ENCODE results near the gene HCFC1.
A peak's percentile ranks its signal among the peaks of the same experiment; 100 is the strongest.

The HCFC1 gene

DNA sequence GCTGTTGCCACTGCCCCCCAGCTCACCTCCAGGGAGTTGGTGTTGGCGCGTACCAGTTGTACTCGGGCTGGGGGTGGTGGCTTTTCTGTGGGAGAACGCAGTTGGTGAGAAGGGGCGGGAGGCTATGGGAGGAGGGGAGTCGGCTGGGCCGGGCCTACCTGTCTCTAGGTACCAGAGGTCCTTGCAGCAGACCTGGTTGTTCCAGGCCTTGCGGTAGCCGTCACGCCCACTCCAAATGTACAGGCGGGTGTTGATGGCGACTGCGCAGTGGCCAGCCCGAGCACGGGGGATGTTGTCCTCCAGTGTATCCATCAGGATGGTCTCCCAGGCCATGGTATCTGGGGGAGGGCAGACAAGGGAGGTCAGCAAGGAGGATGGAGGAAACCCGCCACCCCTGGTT is 11.5 kb downstream of the HCFC1 start:
- DNase-seq (ENCODE audit: extremely low read depth in 1 of 2, low read depth in 1 of 2), result no peak

DNA sequence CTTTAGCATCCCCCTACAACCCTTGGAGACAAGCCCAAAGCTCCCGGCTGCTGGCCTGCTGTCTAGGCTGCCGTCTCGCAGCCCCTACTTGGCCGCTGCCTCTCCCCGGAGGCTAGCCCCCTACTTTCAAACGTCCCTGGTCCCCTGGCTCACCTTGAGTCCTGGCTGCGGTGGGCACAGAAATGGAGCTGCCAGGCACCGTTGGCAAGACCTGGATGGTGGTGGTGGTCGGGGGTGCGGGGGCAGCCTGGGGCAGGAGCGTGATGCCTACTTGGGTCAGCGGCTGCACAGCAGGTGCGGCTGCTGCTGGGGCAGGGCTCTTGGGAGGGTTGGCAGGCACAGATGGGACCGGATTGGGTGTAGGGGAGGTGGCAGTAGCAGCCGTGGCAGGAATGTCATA is 12.0 kb downstream of the HCFC1 start:
- no peak for DNase-seq (ENCODE audit: extremely low read depth in 1 of 2, low read depth in 1 of 2)

DNA sequence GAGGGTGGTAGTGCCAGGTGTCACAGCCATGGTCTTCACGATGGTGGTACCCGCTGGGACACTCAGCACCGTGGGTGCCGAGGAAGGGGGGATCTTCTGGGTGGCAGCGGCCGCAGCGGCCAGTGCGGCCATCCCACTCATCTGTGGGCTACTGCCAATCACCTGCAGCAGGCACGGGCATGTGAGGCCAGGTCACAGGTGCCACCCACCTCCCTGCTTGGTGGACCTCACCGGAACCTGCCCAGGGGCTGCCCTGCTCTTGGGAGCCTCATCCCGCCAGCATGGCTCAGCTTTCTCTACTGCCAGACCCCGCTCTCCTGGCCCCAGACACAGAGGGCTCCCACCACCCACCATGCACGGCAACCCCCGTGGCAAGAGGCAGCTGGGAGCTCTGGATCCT is 13.0 kb downstream of the HCFC1 start:
- no peak for DNase-seq (ENCODE audit: extremely low read depth in 1 of 2, low read depth in 1 of 2)

DNA sequence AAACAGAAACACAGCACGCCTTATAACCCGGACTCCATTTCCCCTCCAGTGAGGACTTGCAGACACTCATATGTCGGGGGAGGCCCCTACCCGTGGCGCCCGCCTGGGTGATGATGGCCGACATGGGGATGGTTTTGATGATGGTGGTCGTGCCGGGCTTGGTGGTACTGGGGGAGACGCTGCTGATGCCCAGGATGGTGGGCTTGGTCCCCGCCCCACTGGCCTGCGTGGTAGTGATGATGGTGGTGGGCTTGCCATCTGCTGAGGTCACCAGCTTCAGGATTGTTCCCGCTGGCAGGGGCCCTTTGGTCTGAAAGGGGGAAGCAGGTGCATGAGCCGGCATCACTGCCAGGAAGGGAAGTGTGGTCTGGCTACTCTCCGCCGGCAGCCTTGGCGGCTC is 14.4 kb downstream of the HCFC1 start:
- DNase-seq (ENCODE audit: extremely low read depth in 1 of 2, low read depth in 1 of 2), result no peak

DNA sequence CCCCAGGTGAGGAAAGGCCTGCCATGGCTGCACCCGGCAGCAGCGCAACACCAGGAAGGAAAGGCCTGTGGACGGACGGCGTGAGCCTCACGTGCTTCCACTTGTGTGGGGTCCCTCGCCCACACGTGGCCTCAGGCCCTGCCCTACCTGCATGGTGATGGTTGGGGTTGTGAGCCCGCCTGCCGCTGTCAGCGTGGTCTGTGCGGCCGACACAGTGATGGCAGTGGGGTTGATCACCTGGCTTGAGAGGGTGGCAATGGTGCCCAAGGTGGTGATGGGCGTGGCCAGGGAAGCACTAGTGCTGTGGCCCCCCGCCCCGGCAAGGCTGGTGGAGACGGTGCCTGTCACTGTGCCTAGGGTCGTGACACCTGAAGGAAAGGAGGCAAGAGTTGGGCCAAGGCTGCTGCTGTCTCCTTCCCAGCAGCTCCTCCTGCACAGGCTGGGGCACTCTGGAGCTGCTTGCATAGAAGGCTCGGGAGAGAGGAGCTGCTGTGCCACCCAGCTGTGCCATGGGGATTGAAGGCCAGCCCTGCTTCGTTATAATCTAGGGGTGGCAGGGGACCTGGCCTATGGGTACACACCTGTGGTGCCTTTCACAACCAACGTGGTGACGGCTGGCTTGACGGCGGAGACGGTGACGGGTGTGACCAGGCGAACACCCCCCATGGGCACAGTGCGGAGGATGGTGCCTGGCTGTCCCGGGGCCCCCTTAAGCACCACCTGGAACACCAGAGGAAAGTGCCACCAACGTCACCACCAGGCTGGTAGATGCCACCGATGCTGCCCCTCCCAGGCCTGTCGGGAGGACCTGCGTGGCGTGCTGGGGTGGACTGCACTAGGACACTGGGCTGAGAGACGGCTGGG is 15.3 kb downstream of the HCFC1 start:
- no peak for DNase-seq (ENCODE audit: extremely low read depth in 1 of 2, low read depth in 1 of 2)

DNA sequence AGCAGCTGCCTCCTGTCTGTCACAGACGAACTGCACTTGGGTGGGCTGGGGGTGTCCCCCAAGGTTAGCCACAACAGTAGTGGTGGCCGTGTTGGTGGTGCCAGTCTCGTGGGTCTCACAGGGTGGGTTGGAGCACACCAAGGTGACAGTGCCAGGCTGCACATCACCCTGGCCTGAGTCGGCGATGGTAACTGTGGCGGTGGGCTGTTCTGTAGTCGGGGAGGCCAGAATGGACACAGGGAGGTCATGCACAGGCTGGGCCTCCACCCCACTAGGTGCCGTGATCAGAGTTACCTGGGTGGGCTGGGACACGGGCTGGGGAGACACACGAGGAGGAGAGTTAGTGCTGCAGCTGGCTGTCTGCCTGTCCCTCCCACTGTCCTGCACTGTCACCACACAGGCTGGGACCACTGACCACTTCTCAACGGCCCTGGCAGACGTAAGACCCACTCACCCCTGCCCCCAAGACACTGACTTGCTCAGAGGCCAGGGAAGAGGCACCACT is 16.3 kb downstream of the HCFC1 start:
- no peak for DNase-seq (ENCODE audit: extremely low read depth in 1 of 2, low read depth in 1 of 2)

DNA sequence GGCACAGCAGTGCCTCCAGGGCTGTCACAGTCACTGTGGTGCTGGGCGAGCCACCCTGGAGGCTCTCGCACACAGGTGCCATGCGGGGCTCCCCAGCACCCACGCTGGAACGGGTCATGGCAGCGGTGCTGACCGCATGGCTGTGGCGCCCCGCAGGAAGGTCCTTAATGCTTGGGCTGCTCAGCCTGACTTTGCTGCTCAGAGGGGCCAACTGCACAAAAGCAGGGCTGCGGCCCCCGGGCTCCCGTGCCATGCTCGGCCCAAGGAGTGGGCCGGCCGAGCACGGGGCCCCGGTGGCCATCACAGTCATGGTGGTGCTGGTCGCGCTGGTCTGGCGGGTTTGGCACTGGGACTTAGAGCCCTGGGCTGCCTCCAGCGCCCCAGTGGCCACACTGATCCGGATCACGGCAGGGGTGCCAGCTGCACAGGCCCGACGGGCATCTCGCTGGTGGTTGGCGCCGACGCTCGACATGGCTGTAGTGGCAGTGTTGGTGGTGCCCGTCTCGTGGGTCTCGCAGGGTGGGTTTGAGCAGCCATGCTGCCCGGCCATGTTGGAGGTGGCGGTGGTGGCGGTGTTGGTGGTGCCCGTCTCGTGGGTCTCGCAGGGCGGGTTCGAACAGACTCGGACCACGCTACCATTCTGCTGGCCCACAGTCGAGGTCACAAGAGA is 16.9 kb downstream of the HCFC1 start:
- no peak for DNase-seq (ENCODE audit: extremely low read depth in 1 of 2, low read depth in 1 of 2)

DNA sequence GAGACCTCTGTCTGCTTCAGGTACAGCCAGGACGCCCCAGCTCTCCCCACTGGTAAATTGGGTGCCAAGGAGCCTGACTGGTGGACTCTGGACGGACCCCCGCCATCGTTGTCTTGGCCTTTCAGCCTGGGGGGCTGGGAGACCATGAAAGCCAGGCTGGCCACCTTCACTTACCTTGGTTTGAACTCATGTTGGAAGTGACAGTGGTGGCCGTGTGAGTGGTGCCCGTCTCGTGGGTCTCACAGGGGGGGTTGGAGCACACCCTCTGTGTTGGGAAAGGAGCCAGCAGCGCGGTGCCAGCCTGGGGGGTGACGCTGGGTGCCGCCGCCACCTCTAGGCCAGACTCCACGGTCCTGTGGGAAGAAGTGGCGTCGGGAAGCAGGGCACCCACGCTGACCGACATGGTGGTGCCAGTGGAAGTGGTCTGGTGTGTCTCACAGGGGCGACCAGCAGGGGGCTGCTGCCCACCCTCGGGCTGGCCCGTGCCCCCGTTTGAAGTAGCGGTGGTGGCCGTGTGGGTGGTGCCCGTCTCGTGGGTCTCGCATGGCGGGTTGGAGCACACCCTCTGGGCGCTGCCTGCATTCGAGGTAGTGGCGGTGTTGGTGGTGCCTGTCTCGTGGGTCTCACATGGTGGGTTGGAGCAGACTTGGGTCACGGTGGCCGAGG is 17.6 kb downstream of the HCFC1 start:
- no peak for DNase-seq (ENCODE audit: extremely low read depth in 1 of 2, low read depth in 1 of 2)

DNA sequence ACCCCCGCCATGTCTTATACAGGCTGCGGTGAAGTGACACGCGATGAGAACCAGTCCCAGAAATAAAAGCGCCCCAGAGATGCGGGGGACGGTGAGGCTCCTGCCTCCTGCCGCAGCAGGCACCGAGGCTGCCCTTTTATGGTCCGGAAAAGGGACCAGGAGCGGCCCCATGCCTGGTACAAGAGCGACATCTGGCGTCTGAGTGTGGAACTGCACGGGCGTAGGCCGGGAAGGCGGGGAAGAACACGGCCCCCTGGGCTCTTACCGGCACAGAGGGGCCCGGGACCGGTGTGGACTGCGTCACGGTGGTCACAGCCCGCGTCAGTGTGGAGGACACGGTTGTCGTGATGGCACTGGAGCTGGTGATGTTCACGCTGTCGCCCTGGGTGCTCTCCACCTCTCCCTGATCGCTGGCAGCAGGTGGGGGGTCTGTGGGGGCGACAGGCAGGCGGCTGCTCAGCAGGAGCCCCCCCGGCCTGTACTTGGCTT is 18.2 kb downstream of the HCFC1 start:
- peak; percentile 56 to 65 for DNase-seq (ENCODE audit: extremely low read depth in 1 of 2, low read depth in 1 of 2)

DNA sequence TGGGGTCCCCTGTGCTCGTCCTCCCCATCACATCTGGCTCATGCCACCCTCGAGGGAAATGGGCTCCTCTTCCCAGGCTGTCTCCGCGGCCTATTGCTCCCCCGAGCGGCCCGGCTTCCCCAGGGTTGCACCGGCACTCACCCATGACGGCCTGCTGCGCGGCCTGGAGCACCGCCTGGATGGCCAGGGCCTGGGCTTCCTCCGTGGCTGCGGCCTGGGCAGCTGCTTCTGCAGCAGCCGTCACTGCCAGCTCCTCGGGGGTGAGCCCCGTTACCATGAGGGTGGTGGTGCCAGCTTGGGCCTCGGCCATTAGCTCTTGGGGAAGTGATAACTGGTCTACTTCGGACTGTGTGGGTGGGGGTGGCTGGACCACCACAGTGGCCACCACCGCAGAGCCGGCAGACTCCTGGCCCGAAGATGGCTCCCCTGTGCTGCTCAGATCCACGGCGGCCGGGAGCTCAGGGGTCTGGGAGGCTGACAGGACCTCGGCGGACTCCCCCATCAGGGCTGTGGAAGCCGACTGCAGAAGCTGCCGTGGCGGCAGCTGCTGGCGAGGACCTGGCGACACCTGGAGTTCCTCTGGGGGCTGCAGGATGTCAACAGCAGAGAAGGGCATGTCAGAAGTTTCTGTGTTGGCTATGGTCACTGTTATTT is 19.1 kb downstream of the HCFC1 start:
- DNase-seq (ENCODE audit: extremely low read depth in 1 of 2, low read depth in 1 of 2), result no peak

DNA sequence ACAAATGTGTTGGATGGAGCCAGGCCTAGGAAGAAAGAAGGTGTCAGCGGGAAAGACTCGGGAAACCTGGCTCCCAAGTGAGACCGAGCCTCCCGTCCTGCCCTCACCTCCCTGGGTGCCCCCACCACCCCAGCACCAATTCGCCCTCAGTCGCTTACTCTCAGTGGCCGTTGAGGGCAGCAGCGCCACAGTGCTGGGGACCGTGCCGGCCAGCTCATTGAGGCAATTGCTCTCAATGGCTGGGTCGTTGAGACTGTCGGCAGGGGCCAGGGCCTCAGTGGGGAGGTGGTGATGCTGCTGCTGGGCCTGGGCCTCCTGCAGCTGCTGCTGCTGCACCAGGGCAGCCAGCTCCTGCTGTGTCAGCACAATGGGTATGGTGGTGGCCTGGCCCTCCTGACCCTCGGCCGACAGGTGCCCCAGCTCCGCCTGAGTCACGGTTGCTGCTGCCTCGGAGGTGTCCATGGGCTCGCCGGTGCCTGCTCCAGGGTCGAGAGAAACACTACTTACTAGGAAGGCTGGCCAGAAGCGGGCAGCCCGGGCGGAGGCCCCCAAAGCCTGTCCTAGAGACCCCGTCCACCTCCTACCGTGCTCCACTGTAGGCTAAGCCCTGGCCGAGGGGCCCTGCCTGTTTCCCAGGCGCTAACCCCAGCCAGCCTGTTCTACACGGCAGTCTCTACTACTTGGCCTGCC is 19.8 kb downstream of the HCFC1 start:
- no peak for DNase-seq (ENCODE audit: extremely low read depth in 1 of 2, low read depth in 1 of 2)

DNA sequence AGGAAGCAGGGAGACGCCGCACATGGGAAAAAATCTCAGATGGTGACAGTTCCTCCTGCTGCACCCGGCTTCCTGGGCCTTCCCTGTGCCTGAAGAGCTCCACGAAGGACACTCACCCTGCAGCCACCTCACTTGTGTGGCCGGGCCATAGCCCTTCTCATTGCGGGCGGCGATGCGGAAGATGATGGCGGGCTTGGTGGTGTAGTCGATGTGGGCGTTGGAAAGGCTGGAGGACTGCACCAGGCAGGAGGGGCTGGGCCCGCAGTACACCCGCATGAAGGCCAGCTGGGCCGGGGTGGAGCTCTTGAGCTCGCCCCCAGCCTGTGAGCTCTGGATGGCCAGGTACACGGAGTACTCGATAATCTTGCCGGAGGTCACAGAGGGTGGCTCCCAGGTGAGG is 21.5 kb downstream of the HCFC1 start:
- DNase-seq (ENCODE audit: extremely low read depth in 1 of 2, low read depth in 1 of 2), result no peak

DNA sequence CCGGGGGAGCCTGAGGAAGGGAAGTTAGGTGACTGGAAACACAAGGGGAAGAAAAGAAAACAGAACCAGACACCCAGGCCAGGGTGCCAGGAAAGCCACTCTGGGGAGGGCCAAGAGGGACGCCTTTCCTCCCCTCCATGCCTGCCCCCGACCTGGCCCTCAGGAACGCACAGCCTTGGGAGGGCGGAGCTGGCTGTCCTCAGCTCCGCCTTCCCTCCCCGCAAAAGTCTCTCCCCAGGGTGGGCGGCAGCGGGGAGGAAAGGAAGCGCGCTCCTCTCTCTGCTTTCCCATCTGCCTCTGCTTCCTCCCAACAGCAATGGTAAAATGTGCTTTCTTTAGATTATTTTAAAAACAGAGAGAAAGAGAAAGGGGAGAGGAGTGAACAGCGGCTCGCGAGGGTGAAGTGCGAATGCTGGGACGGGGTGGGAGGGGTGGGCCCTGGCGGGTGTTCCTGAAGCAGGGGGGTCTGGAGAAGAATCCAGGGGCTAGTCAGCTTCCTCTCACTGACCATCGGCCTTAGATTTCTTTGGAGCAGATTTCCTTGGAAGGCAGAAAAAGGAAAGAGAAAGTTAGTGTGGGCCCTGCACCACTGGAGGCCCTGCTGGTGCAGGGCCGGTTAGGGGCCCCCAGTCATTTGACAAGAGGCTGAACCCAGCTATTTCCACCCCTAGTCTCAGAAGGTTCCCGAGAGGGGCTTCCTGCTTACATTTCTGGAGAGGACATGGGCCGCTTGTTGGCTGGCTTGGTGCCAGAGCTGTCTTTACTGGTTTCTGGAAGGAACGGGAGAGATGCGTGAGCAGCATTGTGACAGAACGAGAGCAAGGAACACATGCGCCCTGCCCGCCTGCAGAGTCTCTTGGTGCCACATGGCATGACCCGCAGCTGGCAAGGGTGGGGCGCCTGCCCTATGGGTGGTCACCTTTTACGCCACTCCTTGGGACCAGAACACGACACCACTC is 22.5 kb downstream of the HCFC1 start:
- no peak for DNase-seq (ENCODE audit: extremely low read depth in 1 of 2, low read depth in 1 of 2)

DNA sequence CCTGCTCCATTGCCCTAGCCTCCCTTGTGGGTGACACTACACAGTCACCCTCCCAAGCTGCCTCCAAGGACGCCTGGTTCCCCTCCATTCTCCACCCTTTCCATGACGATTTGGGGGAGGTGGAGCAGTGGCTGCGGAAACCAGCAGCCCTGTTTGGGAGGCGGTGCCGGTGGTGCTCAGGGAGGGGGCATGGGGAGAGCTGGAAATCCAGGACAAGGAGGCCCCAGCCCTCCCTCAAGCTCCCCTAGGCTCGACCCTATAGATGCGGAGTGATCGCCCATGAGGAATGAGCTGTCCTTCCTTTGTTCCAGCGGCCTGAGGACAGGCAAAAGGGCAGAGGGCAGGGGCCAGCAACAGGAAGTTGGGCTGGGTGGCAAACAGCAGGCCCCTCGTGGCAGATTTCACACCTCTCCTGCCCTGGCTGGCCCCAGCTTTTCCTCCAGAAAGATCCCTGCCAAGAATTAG is 23.6 kb downstream of the HCFC1 start:
- DNase-seq (ENCODE audit: extremely low read depth in 1 of 2, low read depth in 1 of 2), result no peak

DNA sequence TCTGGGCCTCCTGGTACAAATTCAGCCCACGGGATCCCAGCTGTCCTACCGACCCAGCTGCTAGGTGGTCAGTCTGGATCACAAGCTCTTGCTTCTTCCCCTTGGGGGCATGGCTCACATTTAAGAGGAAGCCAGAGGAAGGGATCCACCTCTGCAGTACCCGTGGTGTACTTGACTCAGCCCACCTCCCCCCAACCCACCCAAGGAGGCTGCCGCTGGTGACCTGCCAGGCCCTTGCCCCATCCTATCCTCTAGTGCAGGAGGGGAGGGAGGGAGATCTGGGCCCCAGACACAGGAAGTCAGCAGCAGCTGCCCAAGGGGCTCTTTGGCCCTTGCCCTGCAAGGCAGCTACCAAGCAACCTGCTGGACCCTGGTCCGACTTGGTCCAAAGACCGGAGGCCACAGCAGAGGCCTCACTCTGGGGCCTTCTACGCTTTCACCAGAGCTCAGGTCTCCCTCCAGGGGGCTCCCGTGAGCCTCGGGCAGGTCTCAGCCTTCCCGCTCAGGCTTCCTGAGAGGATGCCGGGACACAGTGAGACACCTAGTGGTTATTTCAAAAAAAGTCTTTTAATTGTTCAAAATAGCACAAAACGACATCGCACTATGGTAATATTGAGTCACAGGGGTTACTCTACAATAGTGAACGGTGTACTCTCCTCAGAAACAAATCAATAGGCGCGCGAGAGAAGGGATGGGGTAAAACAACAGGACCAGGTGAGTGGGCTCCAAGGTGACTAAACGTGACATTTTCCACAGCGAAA is 24.4 kb downstream of the HCFC1 start:
- peak; percentile 51 to 55 for DNase-seq (ENCODE audit: extremely low read depth in 1 of 2, low read depth in 1 of 2)

DNA sequence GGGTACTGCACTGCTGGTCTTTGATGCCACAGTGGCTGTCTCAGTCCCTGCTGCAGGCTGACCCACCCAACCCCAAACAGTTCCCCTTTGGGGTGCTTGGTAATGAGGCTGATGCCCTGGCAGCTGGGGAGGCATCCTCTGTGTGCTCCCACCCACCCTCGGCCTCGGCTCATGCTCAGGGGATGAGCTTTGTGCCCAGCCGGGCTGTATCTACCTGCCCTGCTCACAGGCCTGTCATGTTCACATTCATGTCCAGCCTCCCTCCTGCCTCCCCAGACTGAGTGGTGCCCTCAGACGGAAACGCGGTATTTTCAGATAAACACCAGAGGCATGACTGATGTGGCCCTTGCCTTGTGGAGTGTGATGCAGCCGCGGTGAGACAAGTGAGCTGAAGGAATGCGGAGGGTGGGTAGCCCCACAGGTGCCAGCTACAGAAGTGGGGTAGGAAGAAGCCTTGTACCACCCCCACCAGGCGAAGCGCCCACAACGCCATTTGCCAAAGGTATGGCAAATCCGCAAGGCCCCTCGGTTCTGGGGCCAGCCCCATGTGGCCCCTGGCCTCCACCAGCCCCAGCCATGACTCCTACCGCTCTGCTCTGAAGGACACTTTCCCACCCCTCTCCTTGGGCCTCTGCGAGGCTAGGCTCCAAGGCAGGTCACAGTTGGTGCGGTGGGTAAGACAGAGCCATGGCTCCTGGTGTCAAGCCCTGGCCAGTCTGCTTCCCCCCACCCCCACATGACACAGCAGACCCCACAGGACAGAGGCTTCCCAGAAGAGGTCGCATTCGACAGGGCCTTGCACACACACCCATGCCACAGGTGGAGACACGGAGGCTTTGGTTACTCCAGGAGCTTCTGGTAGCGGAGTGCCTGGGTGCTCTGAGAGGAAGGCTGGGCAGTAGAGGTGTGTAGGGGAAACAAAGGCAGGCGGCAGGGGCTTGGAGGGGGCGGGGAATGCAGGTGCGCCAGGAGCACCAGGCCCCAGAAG is 25.4 kb downstream of the HCFC1 start:
- no peak for DNase-seq (ENCODE audit: extremely low read depth in 1 of 2, low read depth in 1 of 2)

DNA sequence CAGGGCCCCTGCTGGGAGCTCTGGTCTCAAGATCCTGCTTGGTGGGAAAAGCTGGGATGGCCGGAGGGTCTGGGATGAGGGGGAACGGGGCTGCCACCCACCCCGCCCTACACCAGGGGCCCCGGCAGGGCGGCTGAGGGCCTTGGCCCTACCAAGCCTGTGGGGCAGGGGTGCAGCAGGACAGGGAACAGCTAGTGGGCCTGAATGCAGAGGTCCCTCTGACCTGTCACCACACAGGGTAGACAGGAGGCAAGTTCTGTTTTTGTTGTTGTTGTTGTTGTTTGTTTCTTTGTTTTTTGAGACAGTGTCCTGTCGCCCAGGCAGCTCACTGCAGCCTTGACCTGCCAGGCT is 26.8 kb downstream of the HCFC1 start:
- DNase-seq (ENCODE audit: extremely low read depth in 1 of 2, low read depth in 1 of 2), result no peak
